ENCODE results near the gene TIMM50. TPM values are rescaled to one million over a fixed set of nuclear protein-coding genes. Genes with fewer than 3 reads are reported as not detected.
A peak's percentile ranks its signal among the peaks of the same experiment; 100 is the strongest.

The TIMM50 gene
- total and polyA plus RNA-seq, 2 of the 13 experiments (the other 11 are each of a cell fraction or from before 2014, with no cell fraction given) = 91.1 to 92.5 TPM

DNA sequence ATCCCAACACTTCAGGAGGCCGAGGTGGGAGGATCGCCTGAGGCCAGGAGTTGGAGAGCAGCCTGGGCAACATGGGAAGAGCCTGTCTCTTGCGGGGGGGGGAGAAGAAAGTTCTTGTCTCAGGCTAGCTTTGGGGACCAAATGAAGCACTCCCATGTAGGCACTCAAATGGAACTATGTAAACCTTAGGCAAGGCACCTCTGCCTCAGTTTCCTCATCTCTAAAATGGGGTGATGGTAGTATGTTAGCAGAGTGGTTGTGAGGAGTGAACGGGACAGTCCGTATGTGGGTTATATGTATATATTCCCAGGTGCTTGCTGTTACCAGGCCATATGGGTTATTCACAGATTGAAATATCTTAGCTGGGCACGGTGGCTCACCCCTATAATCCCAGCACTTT, 11.6 kb downstream of the TIMM50 start:
- Histone ChIP-seq H3K9ac (ENCODE audit: insufficient read depth, low read depth, low read length) (no peak overlapping the region), H2AFZ (ENCODE audit: low read length) (no peak overlapping the region), H3K4me3 (replicated peaks in 1 of 3; ENCODE audit: insufficient read depth in 1 of 3, low read depth in 2 of 3, low read length in 3 of 3) (no peak overlapping the region), H3K36me3 (replicated peaks in 1 of 2; ENCODE audit: control insufficient read depth in 1 of 2, insufficient read depth in 2 of 2, low read length in 2 of 2) (peaks cover 9 to 23% of the 10 kb centered on the region in 2 experiments), H3K4me2 (ENCODE audit: low read depth, low read length) (no peak overlapping the region), H3K27ac (ENCODE audit: extremely low read length, insufficient read depth, low read length) (no peak overlapping the region), H4K20me1 (ENCODE audit: insufficient read depth, low read length) (no peaks in the 10 kb centered on the region), H3K9me3 (ENCODE audit: low read length) (no peaks in the 10 kb centered on the region), H3K27me3 (ENCODE audit: control insufficient read depth in 1 of 2, insufficient read depth in 2 of 2, low read length in 2 of 2) (peaks cover 0 to 4% of the 10 kb centered on the region in 2 experiments; a peak in 2 of 5 replicates), H3K79me2 (ENCODE audit: insufficient read depth, low read length) (no peaks in the 10 kb centered on the region), H3K4me1 (ENCODE audit: insufficient read depth, low read length) (0 out of 2 replicates have a peak, but pooled peaks cover under 1% of the 10 kb centered on the region)
- no peak for FAIRE-seq
- POLR2A ChIA-PET = no interaction called here
- 0 out of 2 replicates have a peak, but pooled peaks have one; percentile 50 for TF ChIP-seq ZNF629 (CRISPR knock-in tag; conservative IDR thresholded peaks at IDR 0.05)
- no peak for TF ChIP-seq NCOA2 (CRISPR knock-in tag; IDR thresholded peaks at IDR 0.05)
- TF ChIP-seq, protein P1, sequence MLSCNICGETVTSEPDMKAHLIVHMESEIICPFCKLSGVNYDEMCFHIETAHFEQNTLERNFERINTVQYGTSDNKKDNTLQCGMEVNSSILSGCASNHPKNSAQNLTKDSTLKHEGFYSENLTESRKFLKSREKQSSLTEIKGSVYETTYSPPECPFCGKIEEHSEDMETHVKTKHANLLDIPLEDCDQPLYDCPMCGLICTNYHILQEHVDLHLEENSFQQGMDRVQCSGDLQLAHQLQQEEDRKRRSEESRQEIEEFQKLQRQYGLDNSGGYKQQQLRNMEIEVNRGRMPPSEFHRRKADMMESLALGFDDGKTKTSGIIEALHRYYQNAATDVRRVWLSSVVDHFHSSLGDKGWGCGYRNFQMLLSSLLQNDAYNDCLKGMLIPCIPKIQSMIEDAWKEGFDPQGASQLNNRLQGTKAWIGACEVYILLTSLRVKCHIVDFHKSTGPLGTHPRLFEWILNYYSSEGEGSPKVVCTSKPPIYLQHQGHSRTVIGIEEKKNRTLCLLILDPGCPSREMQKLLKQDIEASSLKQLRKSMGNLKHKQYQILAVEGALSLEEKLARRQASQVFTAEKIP (CRISPR knock-in tag; IDR thresholded peaks at IDR 0.05; ENCODE audit: borderline replicate concordance) = no peak
- no peak for TF ChIP-seq SSRP1 (CRISPR knock-in tag; IDR thresholded peaks at IDR 0.05)
- TF ChIP-seq, protein P2, sequence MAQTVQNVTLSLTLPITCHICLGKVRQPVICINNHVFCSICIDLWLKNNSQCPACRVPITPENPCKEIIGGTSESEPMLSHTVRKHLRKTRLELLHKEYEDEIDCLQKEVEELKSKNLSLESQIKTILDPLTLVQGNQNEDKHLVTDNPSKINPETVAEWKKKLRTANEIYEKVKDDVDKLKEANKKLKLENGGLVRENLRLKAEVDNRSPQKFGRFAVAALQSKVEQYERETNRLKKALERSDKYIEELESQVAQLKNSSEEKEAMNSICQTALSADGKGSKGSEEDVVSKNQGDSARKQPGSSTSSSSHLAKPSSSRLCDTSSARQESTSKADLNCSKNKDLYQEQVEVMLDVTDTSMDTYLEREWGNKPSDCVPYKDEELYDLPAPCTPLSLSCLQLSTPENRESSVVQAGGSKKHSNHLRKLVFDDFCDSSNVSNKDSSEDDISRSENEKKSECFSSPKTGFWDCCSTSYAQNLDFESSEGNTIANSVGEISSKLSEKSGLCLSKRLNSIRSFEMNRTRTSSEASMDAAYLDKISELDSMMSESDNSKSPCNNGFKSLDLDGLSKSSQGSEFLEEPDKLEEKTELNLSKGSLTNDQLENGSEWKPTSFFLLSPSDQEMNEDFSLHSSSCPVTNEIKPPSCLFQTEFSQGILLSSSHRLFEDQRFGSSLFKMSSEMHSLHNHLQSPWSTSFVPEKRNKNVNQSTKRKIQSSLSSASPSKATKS (CRISPR knock-in tag; IDR thresholded peaks at IDR 0.05) = no peak
- TF ChIP-seq, protein P3, sequence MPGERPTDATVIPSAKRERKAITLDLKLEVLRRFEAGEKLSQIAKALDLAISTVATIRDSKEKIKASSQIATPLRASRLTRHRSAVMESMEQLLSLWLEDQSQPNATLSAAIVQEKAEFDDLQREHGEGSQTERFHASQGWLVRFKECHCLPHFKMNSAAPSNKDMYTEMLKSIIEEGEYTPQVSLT (CRISPR knock-in tag; IDR thresholded peaks at IDR 0.05; ENCODE audit: borderline replicate concordance, low read depth) = no peak
- TF ChIP-seq RBM22 (optimal IDR thresholded peaks at IDR 0.05; ENCODE audit: low read length) = peak; percentile 38
- CTCF ChIA-PET (ENCODE audit: low intra/inter-chr PET ratio, low total read pairs) = no interaction called here
- in situ Hi-C loops (cut with HindIII; ENCODE audit: extremely low pct_ligation_motif_present, low pct_unique_long_range_greater_than_20kb) (no loop called here), intact Hi-C loops (cut with micrococcal nuclease; ENCODE audit: unreplicated experiment) (no loop called here)
- 97% methylated on average over 6 of the region's 6 CpGs for WGBS (ENCODE audit: low lambda C conversion rate)
- BruUV-seq (replicated peaks) = no TSS peak
- no peak for DNase-seq (ENCODE audit: low spot score)
- no peak for ATAC-seq

Measured in HepG2 (cell line).